BLaER1 treated with 17β-estradiol and CSF1 and Interleukin-3, amounts not matched to agents 10 nM and 100 nM (cell line): Measurements from ENCODE around the gene UBAC2.

Experiments
- H3K27ac ChIP-seq, 11 experiments: shearing (Covaris generic); formaldehyde crosslinking; 2 replicates each; pipeline ENCODE4 v1.8.1; 2022
- H3K27me3 ChIP-seq, 11 experiments: shearing (Covaris generic); formaldehyde crosslinking; 2 replicates each; pipeline ENCODE4 v1.8.1; 2022
- H3K36me3 ChIP-seq, 11 experiments: shearing (Covaris generic); formaldehyde crosslinking; 2 replicates each; pipeline ENCODE4 v1.8.1; 2022
- H3K4me1 ChIP-seq, 10 experiments: shearing (Covaris generic); formaldehyde crosslinking; 2 replicates each; pipeline ENCODE4 v1.8.1; 2022
- H3K4me2 ChIP-seq, 11 experiments: shearing (Covaris generic); formaldehyde crosslinking; 2 replicates each; pipeline ENCODE4 v1.8.1; 2022
- H3K4me3 ChIP-seq, 10 experiments: shearing (Covaris generic); formaldehyde crosslinking; 2 replicates each; pipeline ENCODE4 v1.8.1; 2022
- H3K9ac ChIP-seq, 11 experiments: shearing (Covaris generic); formaldehyde crosslinking; 2 replicates each; pipeline ENCODE4 v1.8.1; 2022
- H3K9me3 ChIP-seq, 11 experiments: shearing (Covaris generic); formaldehyde crosslinking; replicated peaks in 1 of 11; 2 replicates each; pipeline ENCODE4 v1.8.1; 2022
- H4K20me1 ChIP-seq, 11 experiments: shearing (Covaris generic); formaldehyde crosslinking; 2 replicates each; pipeline ENCODE4 v1.8.1; 2022
- Cebpa-rat ChIP-seq, 11 experiments: shearing (Covaris generic); IDR thresholded peaks; 2 replicates each; pipeline ENCODE4 v1.8.1; 2022

Gene UBAC2

GRCh38 chr13:99412856-99413255, 212.2 kb downstream of the UBAC2 start:
- H3K36me3 ChIP-seq = no peaks in the 10 kb centered on the region
- H3K9me3 ChIP-seq = peaks cover 0 to 14% (median 10%) of the 10 kb centered on the region in 11 experiments; a peak in 16 of 22 replicates
- H4K20me1 ChIP-seq = no peaks in the 10 kb centered on the region
- H3K4me2 ChIP-seq = no peak overlapping the region
- H3K27ac ChIP-seq = no peak overlapping the region
- H3K4me3 ChIP-seq = no peak overlapping the region
- no peak for TF ChIP-seq Cebpa-rat (IDR thresholded peaks at IDR 0.05)
- no peak overlapping the region for H3K9ac ChIP-seq
- H3K27me3 ChIP-seq = peaks cover 0 to 12% (median 0%) of the 10 kb centered on the region in 11 experiments; a peak in 4 of 22 replicates
- H3K4me1 ChIP-seq = peaks cover 26 to 45% (median 31%) of the 10 kb centered on the region in 10 experiments

- Histone ChIP-seq H3K27me3 (peaks cover 0 to 13% (median 0%) of the 10 kb centered on the region in 11 experiments; a peak in 4 of 22 replicates), H3K36me3 (no peaks in the 10 kb centered on the region), H3K4me1 (peaks cover 41 to 46% (median 43%) of the 10 kb centered on the region in 10 experiments), H3K27ac (no peak overlapping the region), H3K4me3 (no peak overlapping the region), H4K20me1 (no peaks in the 10 kb centered on the region), H3K4me2 (peak overlapping the region in 2 of 11 experiments; percentile 63 to 88; a peak in 4 of 22 replicates), H3K9me3 (peaks cover 0 to 14% (median 10%) of the 10 kb centered on the region in 11 experiments; a peak in 16 of 22 replicates), H3K9ac (no peak overlapping the region)
- TF ChIP-seq Cebpa-rat (IDR thresholded peaks at IDR 0.05) = no peak
Measured at GRCh38 chr13:99414048-99414995, 213.7 kb downstream of the UBAC2 start.

GRCh38 chr13:99415014-99415650, 214.5 kb downstream of the UBAC2 start:
- Histone ChIP-seq H4K20me1 (no peaks in the 10 kb centered on the region), H3K27me3 (peaks cover 0 to 13% (median 0%) of the 10 kb centered on the region in 11 experiments; a peak in 4 of 22 replicates)
- TF ChIP-seq Cebpa-rat (IDR thresholded peaks at IDR 0.05) = no peak

GRCh38 chr13:99415851-99416331, 215.2 kb downstream of the UBAC2 start:
- H3K4me2 ChIP-seq = peak overlapping the region; percentile 63 to 95 (median 83); a peak in 19 of 22 replicates
- peaks cover 54 to 62% (median 59%) of the 10 kb centered on the region in 10 experiments for H3K4me1 ChIP-seq
- H3K27me3 ChIP-seq = peaks cover 0 to 13% (median 0%) of the 10 kb centered on the region in 11 experiments; a peak in 4 of 22 replicates

More at GRCh38 chr13:99415014-99415650, 214.5 kb downstream of the UBAC2 start:
- Histone ChIP-seq H3K4me3 (no peak overlapping the region), H3K4me1 (peaks cover 47 to 54% (median 51%) of the 10 kb centered on the region in 10 experiments), H3K4me2 (peak overlapping the region in 10 of 11 experiments; percentile 0 to 95 (median 83); a peak in 15 of 22 replicates), H3K27ac (peak overlapping the region in 3 of 11 experiments; percentile 1 to 37 (median 28); a peak in 4 of 22 replicates), H3K36me3 (no peaks in the 10 kb centered on the region), H3K9ac (no peak overlapping the region; a peak in 1 of 22 replicates), H3K9me3 (peaks cover 0 to 14% (median 10%) of the 10 kb centered on the region in 11 experiments; a peak in 16 of 22 replicates)

GRCh38 chr13:99416411-99417121, 215.9 kb downstream of the UBAC2 start:
- peak overlapping the region in 4 of 11 experiments; percentile 26 to 38 (median 32); a peak in 1 of 22 replicates for H3K9ac ChIP-seq
- H3K36me3 ChIP-seq = no peaks in the 10 kb centered on the region
- H3K27ac ChIP-seq = no peak overlapping the region
- peaks cover 59 to 68% (median 63%) of the 10 kb centered on the region in 10 experiments for H3K4me1 ChIP-seq
- no peaks in the 10 kb centered on the region for H4K20me1 ChIP-seq
- TF ChIP-seq Cebpa-rat (IDR thresholded peaks at IDR 0.05) = no peak
- no peak overlapping the region for H3K4me3 ChIP-seq
- H3K27me3 ChIP-seq = peaks cover 0 to 13% (median 0%) of the 10 kb centered on the region in 11 experiments; a peak in 4 of 22 replicates
- H3K9me3 ChIP-seq = peaks cover 0 to 10% (median 9%) of the 10 kb centered on the region in 11 experiments; a peak in 16 of 22 replicates
- H3K4me2 ChIP-seq = peak overlapping the region; percentile 63 to 95 (median 83)

More at GRCh38 chr13:99415851-99416331, 215.2 kb downstream of the UBAC2 start:
- peaks cover 0 to 14% (median 10%) of the 10 kb centered on the region in 11 experiments; a peak in 16 of 22 replicates for H3K9me3 ChIP-seq
- TF ChIP-seq Cebpa-rat (IDR thresholded peaks at IDR 0.05) = no peak
- peak overlapping the region in 3 of 11 experiments; percentile 1 to 37 (median 28); a peak in 4 of 22 replicates for H3K27ac ChIP-seq
- H3K36me3 ChIP-seq = no peaks in the 10 kb centered on the region
- peak overlapping the region in 1 of 11 experiments; percentile 28; a peak in 1 of 22 replicates for H3K9ac ChIP-seq
- H4K20me1 ChIP-seq = no peaks in the 10 kb centered on the region
- H3K4me3 ChIP-seq = no peak overlapping the region

- peak overlapping the region in 1 of 11 experiments; percentile 32; a peak in 1 of 22 replicates for H3K27ac ChIP-seq
- H3K4me3 ChIP-seq = peak overlapping the region in 2 of 10 experiments; percentile 11 to 13; a peak in 1 of 20 replicates
- no peaks in the 10 kb centered on the region for H3K36me3 ChIP-seq
- no peak for TF ChIP-seq Cebpa-rat (IDR thresholded peaks at IDR 0.05)
- peaks cover 0 to 2% (median under 1%) of the 10 kb centered on the region in 11 experiments; a peak in 6 of 22 replicates for H3K9me3 ChIP-seq
- peak overlapping the region in 5 of 11 experiments; percentile 22 to 38 (median 30); a peak in 6 of 22 replicates for H3K9ac ChIP-seq
- H4K20me1 ChIP-seq = no peaks in the 10 kb centered on the region
- H3K4me1 ChIP-seq = peaks cover 68 to 76% (median 72%) of the 10 kb centered on the region in 10 experiments
- peaks cover 0 to 13% (median 0%) of the 10 kb centered on the region in 11 experiments; a peak in 4 of 22 replicates for H3K27me3 ChIP-seq
- H3K4me2 ChIP-seq = peak overlapping the region; percentile 63 to 95 (median 83)
Measured at GRCh38 chr13:99417201-99418102, 216.8 kb downstream of the UBAC2 start.
